Upper lobe of left lung (tissue), 4 donors: Measurements from ENCODE around the gene MOK.

Experiments used
- CTCF ChIP-seq, 6 experiments: fragments of 450-650 bp in 4 of 6; fragments of 200-600 bp in 2 of 6; sonication (generic) in 2 of 6; IDR thresholded peaks; one replicate each; pipeline ENCODE4 v1.5.1; 2016 to 2019; ENCODE audit warnings: antibody characterized with exemption in 6 of 6
- EP300 ChIP-seq, 4 donors: sonication (generic); formaldehyde crosslinking; IDR thresholded peaks; one replicate each; pipeline ENCODE4 v1.5.1; 2017; ENCODE audit warnings: antibody characterized with exemption in 4 of 4, control low read depth in 2 of 4
- POLR2A ChIP-seq, 4 donors: fragments of 450-650 bp; IDR thresholded peaks; one replicate each; pipeline ENCODE4 v1.5.1; 2016 to 2017; ENCODE audit warnings: antibody characterized with exemption in 4 of 4, mild to moderate bottlenecking in 2 of 4

GRCh38 chr14:102316338-102316742, 11.4 kb upstream of the MOK start:
- TF ChIP-seq CTCF (IDR thresholded peaks at IDR 0.05): no peak
- TF ChIP-seq POLR2A (IDR thresholded peaks at IDR 0.05): no peak
- no peak for TF ChIP-seq EP300 (IDR thresholded peaks at IDR 0.05)
